Kidney glomerular epithelial cell (primary cell): ENCODE measurements around the gene DCAF8.

Experiments used
- DNase-seq: peaks from one replicate; lab custom pipeline; 2025; lab: John Stamatoyannopoulos, UW

The DCAF8 gene

GRCh38 chr1:160261556-160261892 lies 825 bp downstream of the DCAF8 start:
- DNase-seq: peak; percentile 78

GRCh38 chr1:160260406-160261382 lies 1.7 kb downstream of the DCAF8 start:
- peak; percentile 97 for DNase-seq

- no peak for DNase-seq
These were observed 4.1 kb downstream of the DCAF8 start for GRCh38 chr1:160258177-160258798.

GRCh38 chr1:160257411-160258015 lies 4.8 kb downstream of the DCAF8 start:
- DNase-seq: no peak

GRCh38 chr1:160256396-160257046 lies 5.8 kb downstream of the DCAF8 start:
- DNase-seq: peak; percentile 64

GRCh38 chr1:160255781-160256300 lies 6.5 kb downstream of the DCAF8 start:
- no peak for DNase-seq

GRCh38 chr1:160251687-160252526 lies 10.4 kb downstream of the DCAF8 start:
- peak; percentile 62 for DNase-seq

GRCh38 chr1:160251011-160251410 lies 11.3 kb downstream of the DCAF8 start:
- no peak for DNase-seq

GRCh38 chr1:160247053-160247452 lies 15.3 kb downstream of the DCAF8 start:
- peak; percentile 26 for DNase-seq

- no peak for DNase-seq
These were observed 16.9 kb downstream of the DCAF8 start for GRCh38 chr1:160245434-160245833.

- DNase-seq: no peak
These were observed 18.1 kb downstream of the DCAF8 start for GRCh38 chr1:160244209-160244608.

GRCh38 chr1:160243767-160244166 lies 18.6 kb downstream of the DCAF8 start:
- no peak for DNase-seq

- DNase-seq: no peak
These were observed 22.6 kb downstream of the DCAF8 start for GRCh38 chr1:160239582-160240299.

- DNase-seq: no peak
These were observed 23.9 kb downstream of the DCAF8 start for GRCh38 chr1:160238408-160238807.

- no peak for DNase-seq
These were observed 24.8 kb downstream of the DCAF8 start for GRCh38 chr1:160237558-160237957.

GRCh38 chr1:160236806-160237205 lies 25.5 kb downstream of the DCAF8 start:
- no peak for DNase-seq

GRCh38 chr1:160232911-160233310 lies 29.4 kb downstream of the DCAF8 start:
- DNase-seq: no peak

GRCh38 chr1:160228431-160228830 lies 33.9 kb downstream of the DCAF8 start:
- DNase-seq: no peak

GRCh38 chr1:160227561-160227960 lies 34.8 kb downstream of the DCAF8 start:
- no peak for DNase-seq

- DNase-seq: no peak
These were observed 35.3 kb downstream of the DCAF8 start for GRCh38 chr1:160227034-160227433.

GRCh38 chr1:160226623-160227022 lies 35.7 kb downstream of the DCAF8 start:
- no peak for DNase-seq
